HG03060 (cell line): ENCODE results near the gene EPHA4.
A peak's percentile ranks its signal among the peaks of the same experiment; 100 is the strongest.

Experiments used
- ATAC-seq: cut with Tn5 transposase; IDR thresholded peaks from one replicate; pipeline ENCODE4 v1.9.1; 2021; ENCODE audit warnings: low read depth, moderate number of reproducible peaks; ENCODE audit not compliant: unreplicated experiment

EPHA4 gene

GRCh38 chr2:221572219-221572820 is at the start of gene EPHA4:
EPHA4 (minus strand) TSS chr2:221572304; CDS start chr2:221572248, 56 bp downstream.
- ATAC-seq, result peak; percentile 69

- ATAC-seq, result no peak
Observed at GRCh38 chr2:221618007-221618406, 45.9 kb upstream of the EPHA4 start.

- ATAC-seq, result no peak
Observed at GRCh38 chr2:221616561-221616960, 44.5 kb upstream of the EPHA4 start.

- ATAC-seq, result no peak
Observed at GRCh38 chr2:221614274-221614673, 42.2 kb upstream of the EPHA4 start.

GRCh38 chr2:221612800-221613199 is 40.7 kb upstream of the EPHA4 start:
- ATAC-seq, result no peak

GRCh38 chr2:221612161-221612560 is 40.1 kb upstream of the EPHA4 start:
- no peak for ATAC-seq

- no peak for ATAC-seq
Observed at GRCh38 chr2:221610675-221611074, 38.6 kb upstream of the EPHA4 start.

GRCh38 chr2:221610255-221610654 is 38.2 kb upstream of the EPHA4 start:
- no peak for ATAC-seq

GRCh38 chr2:221608442-221608841 is 36.3 kb upstream of the EPHA4 start:
- no peak for ATAC-seq

GRCh38 chr2:221606424-221606823 is 34.3 kb upstream of the EPHA4 start:
- no peak for ATAC-seq

GRCh38 chr2:221605751-221606240 is 33.7 kb upstream of the EPHA4 start:
- ATAC-seq, result no peak

GRCh38 chr2:221602938-221603337 is 30.8 kb upstream of the EPHA4 start:
- no peak for ATAC-seq

GRCh38 chr2:221601376-221601775 is 29.3 kb upstream of the EPHA4 start:
- no peak for ATAC-seq

- ATAC-seq, result no peak
Observed at GRCh38 chr2:221600388-221600787, 28.3 kb upstream of the EPHA4 start.

GRCh38 chr2:221596192-221596591 is 24.1 kb upstream of the EPHA4 start:
- no peak for ATAC-seq

- ATAC-seq, result no peak
Observed at GRCh38 chr2:221590861-221591365, 18.8 kb upstream of the EPHA4 start.

GRCh38 chr2:221589696-221590095 is 17.6 kb upstream of the EPHA4 start:
- no peak for ATAC-seq

- ATAC-seq, result no peak
Observed at GRCh38 chr2:221588306-221588985, 16.3 kb upstream of the EPHA4 start.

- no peak for ATAC-seq
Observed at GRCh38 chr2:221581986-221582385, 9.9 kb upstream of the EPHA4 start.

- no peak for ATAC-seq
Observed at GRCh38 chr2:221574231-221574570, 2.1 kb upstream of the EPHA4 start.

GRCh38 chr2:221573430-221574230 is 1.5 kb upstream of the EPHA4 start:
- peak; percentile 35 for ATAC-seq
